GM18526 (cell line): ENCODE data around the gene LAMA5.

Experiments
- POLR2A ChIP-seq: IDR thresholded peaks from 3 replicates; pipeline ENCODE4 v1.6.1; 2011; ENCODE audit not compliant: insufficient read length; ENCODE audit errors: extremely low read depth

LAMA5 gene

DNA sequence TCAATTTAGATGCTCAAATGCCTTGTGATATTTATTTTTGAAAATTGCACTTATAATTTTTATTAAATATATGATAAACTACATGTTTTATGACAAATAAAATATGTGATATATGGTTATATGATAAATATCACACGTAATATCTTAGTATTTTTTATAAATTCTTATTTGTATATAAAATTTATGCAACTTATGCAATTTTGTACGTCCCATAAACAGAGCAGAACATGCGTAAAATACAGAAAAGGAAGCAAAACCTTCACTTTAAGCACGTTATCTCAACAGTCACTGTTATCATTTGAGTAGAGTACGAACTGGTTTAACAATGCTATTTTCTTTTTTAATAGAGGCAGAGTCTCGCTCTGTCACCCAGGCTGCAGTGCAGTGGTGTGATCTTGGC is 80.0 kb downstream of the LAMA5 start:
- no peak for TF ChIP-seq POLR2A

DNA sequence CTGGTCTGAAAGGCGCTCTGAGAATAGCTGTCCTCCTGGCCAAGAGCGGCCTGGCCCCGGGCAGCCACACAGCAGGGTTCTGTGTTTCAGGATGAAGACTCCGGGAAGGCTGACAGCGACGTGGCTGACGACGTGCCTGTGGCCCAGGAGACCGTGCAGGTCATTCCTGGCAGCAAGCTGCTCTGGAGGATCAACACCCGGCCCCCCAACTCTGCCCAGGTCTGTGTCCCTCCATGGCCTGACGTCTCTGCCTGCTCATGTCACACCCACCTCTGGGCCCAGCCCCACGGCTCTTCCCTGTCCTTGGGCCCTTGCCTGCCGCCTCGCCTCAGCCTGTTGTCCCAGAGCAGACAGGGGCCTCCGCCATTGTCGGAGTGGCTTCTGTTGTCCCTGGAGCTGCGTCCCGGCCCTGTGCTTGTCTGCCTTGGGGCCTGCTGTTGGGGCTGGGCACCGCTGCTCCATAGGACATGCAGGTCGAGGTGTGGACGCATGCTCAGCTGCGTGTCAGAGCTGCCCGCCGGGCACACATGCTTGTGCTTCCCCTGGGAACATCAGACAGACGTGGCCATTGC is 80.5 kb downstream of the LAMA5 start:
- TF ChIP-seq POLR2A: no peak

DNA sequence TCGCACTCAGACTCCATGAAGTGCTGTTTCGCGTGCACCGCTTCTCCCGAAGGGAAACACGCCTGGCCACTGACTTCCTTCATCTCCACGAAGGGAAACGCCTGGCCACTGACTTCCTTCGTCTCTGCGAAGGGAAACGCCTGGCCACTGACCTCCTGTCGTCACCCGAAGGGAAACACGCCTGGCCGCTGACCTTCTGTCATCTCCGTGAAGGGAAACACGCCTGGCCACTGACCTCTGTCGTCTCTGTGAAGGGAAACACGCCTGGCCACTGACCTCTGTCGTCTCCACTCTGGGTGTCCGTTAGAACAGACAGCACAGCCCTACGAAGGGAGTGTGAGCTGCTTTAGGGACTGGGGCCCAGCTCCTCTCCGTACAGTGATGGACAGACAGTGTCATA is 81.4 kb downstream of the LAMA5 start:
- no peak for TF ChIP-seq POLR2A

DNA sequence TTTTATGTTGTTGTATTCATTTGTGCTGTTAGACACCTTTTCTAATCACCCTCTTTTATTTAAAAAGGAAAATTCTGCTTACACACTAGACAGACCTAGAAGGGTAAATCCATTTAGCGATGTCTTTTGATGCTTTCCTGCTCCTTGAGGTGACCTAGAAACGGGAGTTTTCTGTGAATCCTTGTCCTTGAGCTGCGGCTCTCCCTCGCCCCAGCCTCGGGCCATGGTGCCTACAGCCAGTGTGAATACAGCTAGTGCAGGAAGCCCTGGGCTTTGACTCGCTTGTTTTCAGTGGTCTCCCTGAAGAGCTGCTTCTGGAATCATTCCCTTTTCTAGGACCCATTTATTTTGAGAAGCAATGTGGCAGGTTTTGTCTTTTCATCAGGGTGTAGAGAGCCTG is 82.0 kb downstream of the LAMA5 start:
- no peak for TF ChIP-seq POLR2A

DNA sequence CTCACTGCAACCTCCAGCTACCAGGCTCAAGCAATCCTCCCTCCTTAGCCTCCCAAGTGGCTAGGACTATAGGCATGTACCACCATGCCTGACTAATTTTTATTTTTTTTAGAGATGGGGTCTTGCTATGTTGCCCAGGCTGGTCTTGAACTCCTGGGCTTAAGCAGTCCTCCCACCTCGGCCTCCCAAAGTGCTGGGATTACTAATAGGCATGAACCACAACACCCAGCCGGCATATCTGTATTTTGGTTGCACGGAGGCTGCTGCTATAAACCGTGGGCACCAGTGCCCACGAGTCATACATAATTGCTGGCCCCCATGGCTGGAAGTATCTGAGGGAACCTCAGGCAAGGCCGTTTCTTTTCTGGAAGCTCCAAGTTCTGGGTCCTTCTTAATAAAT is 82.7 kb downstream of the LAMA5 start:
- TF ChIP-seq POLR2A: no peak

DNA sequence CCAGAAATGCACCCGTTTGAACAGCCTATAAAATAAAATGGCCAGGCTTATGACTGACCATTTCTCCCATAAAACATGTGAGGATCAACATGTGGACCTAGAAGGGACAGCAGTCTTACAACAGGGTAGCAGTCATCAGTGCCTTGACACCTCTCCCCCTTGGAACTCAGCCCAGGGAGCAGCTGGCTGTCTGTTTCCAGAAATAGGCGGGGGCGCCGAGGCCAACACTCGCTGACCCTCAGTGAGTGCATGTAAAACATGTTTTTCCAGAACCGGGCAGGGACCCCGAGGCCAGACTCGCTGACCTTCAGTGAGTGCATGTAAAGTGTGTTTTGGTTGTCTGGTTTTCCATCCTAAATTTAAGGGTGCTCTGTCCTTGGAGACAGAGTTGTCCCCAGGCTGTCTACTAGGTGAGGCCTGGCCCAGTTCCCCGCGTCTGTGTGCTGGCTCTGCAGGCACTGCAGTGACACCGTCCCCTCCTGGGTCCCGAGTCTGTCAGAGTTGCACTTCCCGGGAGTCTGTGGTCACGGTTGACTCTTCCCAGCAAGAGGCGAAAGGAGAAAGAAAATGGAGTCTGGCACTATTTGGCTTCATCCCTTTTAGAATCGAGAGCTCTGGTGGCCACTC is 84.1 kb downstream of the LAMA5 start:
- no peak for TF ChIP-seq POLR2A

DNA sequence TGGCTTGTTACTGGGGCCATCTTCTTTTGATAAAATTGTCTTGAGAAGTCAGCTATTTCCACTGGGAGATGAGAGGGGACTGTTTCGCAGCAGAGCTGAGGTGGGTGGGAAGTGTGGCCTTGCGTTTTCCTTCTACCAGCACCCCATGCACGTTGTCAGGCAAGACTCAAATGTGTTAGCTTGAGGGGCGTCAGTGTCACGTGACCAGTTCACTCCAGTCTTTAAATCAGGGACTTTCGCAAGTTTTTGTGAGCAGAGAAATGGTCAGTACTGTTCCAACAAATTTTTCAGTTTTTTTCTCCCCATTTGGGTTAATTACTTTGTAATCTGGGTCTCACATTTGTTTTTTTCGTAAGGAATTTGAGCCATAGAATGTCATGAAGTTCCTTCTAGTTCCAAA is 85.0 kb downstream of the LAMA5 start:
- no peak for TF ChIP-seq POLR2A

DNA sequence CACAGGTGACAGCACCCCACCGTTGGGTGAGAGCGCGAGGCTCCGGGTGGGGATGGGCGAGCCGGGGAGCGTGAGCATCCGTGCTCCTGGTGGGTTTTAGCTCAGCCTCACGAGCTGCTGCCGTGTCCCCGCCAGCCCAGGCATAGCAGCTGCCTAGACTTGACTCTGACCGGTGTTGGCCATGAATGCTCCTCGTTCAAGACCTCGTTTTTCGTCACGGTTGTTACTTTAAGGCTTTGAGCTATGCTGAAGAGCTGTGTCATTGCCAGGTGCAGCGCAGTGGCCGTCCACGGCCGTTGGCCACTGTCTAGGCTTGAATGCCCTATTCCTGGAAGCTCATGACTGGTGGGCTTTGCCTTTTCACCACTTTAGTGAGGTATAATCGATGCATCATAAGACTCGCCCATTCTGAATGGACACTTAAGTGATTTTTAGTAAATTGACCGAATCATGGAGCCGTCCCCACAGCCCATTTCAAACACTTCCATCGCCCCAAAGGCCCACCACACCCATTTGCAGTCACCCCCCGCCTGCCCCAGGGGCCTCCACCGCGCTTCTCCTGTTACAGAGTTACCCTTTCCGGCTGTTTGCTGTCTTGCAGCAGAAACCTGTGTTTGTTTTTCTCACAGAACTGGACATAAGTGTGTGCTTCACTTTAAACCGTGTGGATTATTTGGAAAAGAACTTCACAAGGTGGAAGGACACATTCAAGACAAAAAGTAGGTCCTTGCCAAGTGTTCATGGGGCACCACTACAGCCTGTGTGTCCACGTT is 85.8 kb downstream of the LAMA5 start:
- TF ChIP-seq POLR2A: no peak

DNA sequence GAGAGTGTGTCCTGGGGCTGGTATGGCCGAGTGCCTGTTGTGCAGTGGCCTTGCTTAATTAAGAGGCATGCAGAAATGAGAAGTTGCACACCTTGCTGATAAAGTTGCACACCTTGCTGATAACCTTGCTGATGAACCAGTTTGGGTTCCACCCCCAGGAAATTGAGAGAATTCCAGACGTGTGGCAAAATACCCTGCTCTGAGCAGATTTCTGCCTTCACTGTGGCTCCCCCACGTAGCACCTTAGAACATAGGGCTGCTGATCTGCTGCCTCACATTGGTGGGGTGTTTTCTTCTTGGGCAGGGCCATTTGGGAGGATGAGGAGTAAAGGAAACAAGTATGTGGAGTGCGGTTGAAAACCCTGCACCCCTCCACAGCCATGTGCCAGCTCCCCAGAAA is 86.8 kb downstream of the LAMA5 start:
- no peak for TF ChIP-seq POLR2A

DNA sequence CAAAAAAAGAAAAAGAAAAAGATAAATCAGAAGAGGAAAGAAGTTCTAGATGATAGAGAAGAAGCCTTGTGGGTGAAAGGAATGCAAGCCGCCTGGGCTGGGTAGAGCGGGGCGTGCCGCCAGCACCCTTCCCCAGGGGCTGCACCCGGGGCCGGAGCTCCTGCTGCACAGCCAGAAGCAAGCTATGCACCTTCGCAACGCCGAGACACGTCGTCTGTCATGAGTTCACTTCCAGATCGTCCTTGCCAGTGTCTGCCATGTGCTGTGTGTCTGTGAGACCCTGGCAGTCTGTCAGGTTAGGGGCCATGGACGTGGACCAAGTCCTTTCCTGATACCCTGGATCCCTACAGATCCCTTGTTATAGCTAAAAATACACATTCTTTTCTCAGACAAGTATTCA is 89.9 kb downstream of the LAMA5 start:
- no peak for TF ChIP-seq POLR2A

DNA sequence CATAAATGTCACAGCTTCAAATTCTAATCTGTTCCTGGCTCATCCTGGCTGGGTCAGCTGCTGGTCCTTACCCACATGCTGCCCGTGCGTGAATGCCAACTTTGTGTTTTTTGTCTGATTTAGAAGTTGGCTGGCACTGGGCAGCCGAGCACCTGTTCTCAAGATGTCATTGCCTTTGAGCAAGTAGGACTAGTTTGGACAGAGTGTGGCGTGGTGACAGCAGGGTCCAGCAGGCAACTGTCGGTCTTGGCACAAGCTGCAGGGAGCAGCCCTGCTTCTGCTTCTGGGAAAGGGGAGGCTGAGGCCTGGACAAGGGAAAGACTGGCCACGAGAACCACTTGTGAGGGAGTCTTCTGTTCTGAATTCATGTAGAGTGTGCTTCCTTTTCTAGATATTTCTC is 90.7 kb downstream of the LAMA5 start:
- no peak for TF ChIP-seq POLR2A

DNA sequence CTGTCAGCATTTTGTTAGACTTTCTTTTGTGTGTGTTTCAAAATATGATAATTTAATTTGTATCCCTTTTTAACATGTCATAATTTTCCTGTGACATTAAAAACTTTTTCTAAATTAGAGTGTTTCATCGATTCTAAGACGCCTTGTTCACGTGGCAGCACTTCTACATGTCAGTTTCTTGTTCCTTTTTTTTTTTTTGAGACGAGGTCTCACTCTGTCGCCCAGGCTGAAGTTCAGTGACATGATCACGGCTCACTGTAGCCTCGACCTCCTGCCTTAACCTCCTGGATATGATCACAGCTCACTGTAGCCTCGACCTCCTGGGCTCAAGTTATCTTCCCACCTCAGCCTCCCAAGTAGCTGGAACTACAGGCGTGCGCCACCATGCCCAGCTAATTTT is 91.9 kb downstream of the LAMA5 start:
- TF ChIP-seq POLR2A: no peak

DNA sequence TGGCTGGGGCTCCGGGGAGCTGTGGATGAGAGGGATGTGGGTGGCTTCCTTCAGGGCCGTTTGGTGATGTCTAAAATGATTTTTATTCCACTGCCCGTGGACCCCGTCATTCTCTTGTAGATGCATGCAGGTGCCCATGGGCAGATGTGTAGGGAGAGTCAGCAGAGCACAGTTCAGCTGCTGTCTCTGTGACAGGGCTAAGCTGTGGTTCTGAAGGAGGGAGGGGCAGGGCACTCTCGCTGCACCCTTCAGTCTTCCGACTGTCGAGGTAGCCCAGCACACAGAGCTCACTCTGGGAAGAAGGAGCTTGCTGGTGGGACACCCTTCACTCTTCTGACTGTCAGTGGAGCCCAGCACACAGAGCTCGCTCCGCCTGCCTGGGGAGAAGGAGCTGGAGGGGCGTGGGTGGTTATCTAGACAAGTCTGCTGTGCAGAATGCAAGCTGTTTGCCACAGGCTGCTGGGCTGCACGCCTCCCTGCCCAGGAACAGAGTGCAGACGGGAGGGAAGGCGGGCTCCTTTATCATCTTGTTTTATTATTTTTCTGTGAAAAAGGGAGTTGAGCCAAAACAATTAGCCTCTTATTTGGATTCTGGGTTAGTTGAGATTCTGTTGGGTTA is 92.7 kb downstream of the LAMA5 start:
- no peak for TF ChIP-seq POLR2A

DNA sequence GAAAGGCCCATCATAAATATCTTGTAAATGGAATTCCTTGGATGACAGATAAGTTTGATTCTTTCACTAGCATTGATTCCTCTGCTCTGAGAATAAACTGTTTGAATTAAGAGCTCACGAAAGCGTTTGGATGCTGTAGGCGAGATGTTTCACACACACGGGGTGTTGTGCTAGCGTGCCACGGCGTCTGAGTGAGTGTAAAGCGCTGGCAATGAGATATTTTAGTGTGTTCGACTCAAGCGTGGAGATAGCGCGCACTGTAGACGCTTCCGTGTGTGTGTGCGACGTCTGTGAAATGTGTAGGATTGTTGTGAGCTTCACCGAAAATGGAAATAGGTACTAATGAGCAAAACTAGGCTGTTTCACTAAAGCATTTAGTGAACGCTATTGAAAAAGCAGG is 93.7 kb downstream of the LAMA5 start:
- no peak for TF ChIP-seq POLR2A

DNA sequence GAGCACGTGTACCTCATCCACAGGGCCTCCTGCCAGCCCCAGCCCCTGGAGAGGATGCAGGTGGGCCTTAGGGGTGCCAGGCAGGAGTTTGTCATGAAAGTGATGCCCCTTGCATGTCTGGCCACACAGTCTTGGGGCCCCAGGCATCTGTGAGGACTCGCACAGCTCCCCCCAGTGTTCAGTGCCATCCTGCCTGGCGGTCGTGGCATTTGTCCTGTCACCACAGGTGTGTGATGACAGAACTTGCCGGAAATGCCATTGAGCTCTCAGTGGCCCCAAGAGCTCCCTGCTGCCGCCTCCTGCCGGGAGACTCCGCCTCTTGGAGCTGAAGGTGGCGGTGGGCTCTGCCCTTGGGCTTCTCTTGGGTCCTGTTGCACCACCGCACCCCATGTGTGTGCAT is 94.9 kb downstream of the LAMA5 start:
- no peak for TF ChIP-seq POLR2A

DNA sequence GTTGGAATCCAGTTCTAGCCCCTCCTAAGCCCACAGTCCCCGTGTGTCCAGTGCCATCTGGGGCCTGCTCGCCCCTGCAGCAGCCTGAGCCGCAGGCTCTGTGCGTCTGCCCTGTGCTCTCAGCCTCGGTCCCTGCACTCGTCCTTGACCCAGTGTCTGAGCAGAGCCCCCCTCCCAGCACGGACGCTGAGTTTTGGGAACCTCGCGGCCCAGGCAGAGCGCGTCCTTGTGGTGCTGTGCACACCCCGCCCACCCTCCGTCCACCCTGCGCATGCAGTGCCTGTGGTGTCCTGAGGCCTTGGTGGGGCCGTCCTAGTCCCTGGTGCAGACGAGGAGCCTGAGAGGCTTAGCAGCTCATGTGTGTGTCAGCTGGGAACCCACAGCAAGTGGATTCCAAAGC is 97.2 kb downstream of the LAMA5 start:
- TF ChIP-seq POLR2A: no peak
